ENCODE results near the gene TRMT2B. TPM values are rescaled to one million over a fixed set of nuclear protein-coding genes. Genes with fewer than 3 reads are reported as not detected.

TRMT2B gene
- total and polyA plus RNA-seq, 2 of the 13 experiments (the other 11 are each of a cell fraction or from before 2014, with no cell fraction given) = 7.0 to 11.2 TPM

GRCh38 chrX:100990139-100990538, 61.8 kb downstream of the TRMT2B start:
- WGBS (ENCODE audit: low lambda C conversion rate) = 82% methylated on average over 2 of the region's 2 CpGs
- ATAC-seq = no peak
- TF ChIP-seq CREM (IDR thresholded peaks at IDR 0.05) (no peak), CREM (CRISPR knock-in tag; IDR thresholded peaks at IDR 0.05) (no peak), CAMTA2 (CRISPR knock-in tag; IDR thresholded peaks at IDR 0.05; ENCODE audit: borderline replicate concordance) (no peak), TIGD3 (CRISPR knock-in tag; IDR thresholded peaks at IDR 0.05; ENCODE audit: borderline replicate concordance) (no peak), ZNF546 (CRISPR knock-in tag; conservative IDR thresholded peaks at IDR 0.05) (no peak), ZMYM4 (CRISPR knock-in tag; IDR thresholded peaks at IDR 0.05) (no peak), UBTF (CRISPR knock-in tag; IDR thresholded peaks at IDR 0.05) (no peak), ZNF629 (CRISPR knock-in tag; conservative IDR thresholded peaks at IDR 0.05) (no peak), ZNF557 (CRISPR knock-in tag; IDR thresholded peaks at IDR 0.05) (no peak), MED8 (CRISPR knock-in tag; IDR thresholded peaks at IDR 0.05; ENCODE audit: insufficient replicate concordance) (no peak)
- Histone ChIP-seq H3K4me3 (replicated peaks in 1 of 3; ENCODE audit: insufficient read depth in 1 of 3, low read depth in 2 of 3, low read length in 3 of 3) (no peak overlapping the region), H3K4me2 (ENCODE audit: low read depth, low read length) (no peak overlapping the region), H4K20me1 (ENCODE audit: insufficient read depth, low read length) (no peaks in the 10 kb centered on the region), H3K9me3 (ENCODE audit: low read length) (no peaks in the 10 kb centered on the region), H3K9ac (ENCODE audit: insufficient read depth, low read depth, low read length) (no peak overlapping the region), H3K36me3 (replicated peaks in 1 of 2; ENCODE audit: control insufficient read depth in 1 of 2, insufficient read depth in 2 of 2, low read length in 2 of 2) (no peaks in the 10 kb centered on the region), H3K79me2 (ENCODE audit: insufficient read depth, low read length) (no peaks in the 10 kb centered on the region), H3K27ac (ENCODE audit: extremely low read length, insufficient read depth, low read length) (no peak overlapping the region), H3K4me1 (ENCODE audit: insufficient read depth, low read length) (peaks cover 15% of the 10 kb centered on the region), H2AFZ (ENCODE audit: low read length) (no peak overlapping the region), H3K27me3 (ENCODE audit: control insufficient read depth in 1 of 2, insufficient read depth in 2 of 2, low read length in 2 of 2) (no peaks in the 10 kb centered on the region)
- CTCF ChIA-PET (ENCODE audit: low intra/inter-chr PET ratio, low total read pairs) = no interaction called here
- DNase-seq (ENCODE audit: low spot score) = no peak
- in situ Hi-C loops (cut with HindIII; ENCODE audit: extremely low pct_ligation_motif_present, low pct_unique_long_range_greater_than_20kb) (no loop called here), intact Hi-C loops (cut with micrococcal nuclease; ENCODE audit: unreplicated experiment) (no loop called here)
- POLR2A ChIA-PET = no interaction called here
- FAIRE-seq = no peak
- no TSS peak for BruUV-seq (replicated peaks)
